ENCODE data around the gene IRAK4. TPM values are rescaled to one million over a fixed set of nuclear protein-coding genes. Genes with fewer than 3 reads are reported as not detected.

Gene IRAK4
- polyA plus RNA-seq, 1 donor, result 8.8 TPM

DNA sequence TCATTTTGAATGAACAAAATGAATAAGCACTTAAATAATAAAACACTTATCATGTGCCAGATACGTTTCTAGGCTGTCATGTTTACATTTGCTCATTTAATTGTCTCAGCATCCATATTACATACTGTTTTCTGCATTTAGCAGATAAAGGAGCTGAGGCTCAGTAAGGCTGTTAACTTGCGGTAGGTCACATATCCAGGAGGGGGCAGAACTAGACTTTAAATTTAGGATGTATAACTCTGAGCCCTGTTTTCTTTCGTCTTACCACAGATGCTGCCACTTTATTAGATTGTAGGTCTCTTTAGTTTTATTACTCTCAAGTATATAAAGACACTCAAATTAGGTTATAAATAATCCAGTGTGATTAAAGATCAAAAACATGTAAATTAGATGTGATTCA, 17.7 kb downstream of the IRAK4 start:
- peak; percentile 17 for DNase-seq

DNA sequence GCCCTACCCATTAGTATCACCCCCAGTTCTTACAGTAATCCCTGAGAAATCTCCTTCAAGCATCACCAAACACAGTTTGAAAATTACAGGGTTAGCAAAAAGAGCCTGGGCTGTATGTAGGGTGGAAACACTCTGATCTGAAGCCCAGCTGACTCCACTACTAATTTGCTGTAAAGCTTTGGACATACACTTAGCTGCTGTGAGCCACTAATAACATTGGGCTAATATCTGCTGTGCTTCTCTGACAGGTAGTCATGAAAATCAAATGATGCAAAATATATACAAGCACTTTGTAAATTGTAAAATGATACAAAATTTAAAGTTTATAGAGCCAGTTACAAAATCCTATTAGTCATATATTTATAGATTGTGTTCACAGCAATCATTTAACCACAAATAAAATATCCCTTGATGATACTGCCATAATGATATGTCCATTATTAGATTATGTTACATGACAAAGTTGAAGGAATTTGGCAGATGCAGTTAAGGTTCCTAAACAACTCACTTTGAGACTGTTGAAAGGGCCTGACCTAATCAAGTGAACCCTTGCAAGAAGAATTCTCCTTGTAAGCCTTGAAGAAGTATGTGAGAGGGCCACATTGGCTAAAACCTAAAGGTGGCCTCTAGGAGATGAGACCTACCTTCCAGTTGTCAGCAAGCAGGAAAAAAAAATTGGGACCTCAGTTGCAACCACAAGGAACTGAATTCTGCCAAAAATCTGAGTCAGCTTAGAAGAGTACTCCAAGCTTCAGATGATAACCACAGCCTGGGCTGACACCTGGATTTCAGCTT, 28.3 kb downstream of the IRAK4 start:
- DNase-seq, result no peak

DNA sequence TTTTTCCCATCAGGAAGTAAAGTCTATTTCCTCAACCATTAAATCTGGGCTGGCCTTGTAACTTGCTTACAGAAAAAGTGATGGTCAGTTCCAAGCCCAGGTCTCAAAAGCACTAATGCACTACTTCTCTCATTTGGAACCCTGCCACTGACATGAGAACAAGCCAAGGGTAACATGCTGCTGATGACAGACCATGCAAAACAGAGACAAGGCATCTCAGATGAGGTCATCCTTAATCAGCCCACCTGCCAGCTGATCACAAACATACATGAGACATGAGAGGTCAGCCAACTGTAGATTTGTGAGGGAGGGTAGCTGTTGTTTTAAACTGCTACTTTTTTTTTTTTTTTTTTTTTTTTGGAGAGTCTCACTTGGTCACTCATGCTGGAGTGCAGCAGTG, 31.2 kb downstream of the IRAK4 start:
- DNase-seq, result peak; percentile 28

DNA sequence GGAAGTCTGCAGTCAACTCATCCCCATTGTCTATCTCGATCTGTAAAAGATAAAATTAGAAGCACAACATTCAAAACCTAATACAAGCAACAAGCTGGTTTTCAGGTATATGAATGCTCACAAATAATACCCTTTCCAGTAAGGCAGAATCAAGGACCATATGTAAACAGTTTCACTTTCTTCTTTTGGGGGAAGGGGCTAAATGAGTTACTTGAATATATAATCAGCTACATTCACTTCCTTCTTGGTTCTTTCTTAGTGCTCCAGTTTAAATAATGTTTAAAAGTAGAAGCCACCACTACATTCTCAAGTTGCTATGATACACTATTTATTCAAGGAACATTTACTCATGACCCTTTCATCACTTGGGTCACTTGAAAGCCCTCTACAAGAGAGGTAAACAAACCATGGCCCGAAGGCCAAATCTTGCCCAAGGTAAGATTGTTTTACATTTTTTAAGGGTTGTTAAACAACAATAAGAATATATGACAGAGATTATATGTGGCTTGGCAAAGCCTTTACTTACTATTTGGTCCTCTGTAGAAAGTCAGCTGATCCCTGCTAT, 37.0 kb downstream of the IRAK4 start:
- DNase-seq, result no peak

DNA sequence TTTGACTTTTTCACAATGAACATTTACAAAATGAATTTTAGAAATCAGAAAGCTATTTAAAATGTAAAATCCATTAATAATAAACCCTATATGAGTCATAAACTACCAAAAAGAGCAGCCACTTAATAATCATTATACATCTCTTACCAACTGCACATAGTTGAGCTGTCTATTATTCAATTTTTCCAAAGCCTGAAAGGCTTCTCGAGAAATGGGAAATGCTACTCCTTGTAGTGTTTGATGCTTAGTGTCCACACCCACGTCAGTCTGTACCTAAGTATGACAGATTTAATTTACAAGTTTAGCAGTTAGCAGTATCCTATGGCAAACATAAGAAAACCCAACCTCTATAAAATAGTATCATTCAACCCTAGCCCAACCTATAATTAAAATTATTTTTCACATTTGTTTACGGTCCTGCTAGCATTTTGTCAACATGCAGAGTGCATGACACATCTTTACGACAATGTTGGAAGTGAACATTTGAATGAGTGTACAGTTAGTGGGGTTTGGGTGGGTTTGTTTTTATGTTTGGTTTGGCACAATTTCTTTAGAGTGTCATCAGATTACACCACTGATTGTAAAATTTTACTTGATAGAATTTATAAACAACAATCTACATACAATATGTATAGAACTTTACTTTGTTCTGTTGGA, 38.9 kb downstream of the IRAK4 start:
- no peak for DNase-seq

DNA sequence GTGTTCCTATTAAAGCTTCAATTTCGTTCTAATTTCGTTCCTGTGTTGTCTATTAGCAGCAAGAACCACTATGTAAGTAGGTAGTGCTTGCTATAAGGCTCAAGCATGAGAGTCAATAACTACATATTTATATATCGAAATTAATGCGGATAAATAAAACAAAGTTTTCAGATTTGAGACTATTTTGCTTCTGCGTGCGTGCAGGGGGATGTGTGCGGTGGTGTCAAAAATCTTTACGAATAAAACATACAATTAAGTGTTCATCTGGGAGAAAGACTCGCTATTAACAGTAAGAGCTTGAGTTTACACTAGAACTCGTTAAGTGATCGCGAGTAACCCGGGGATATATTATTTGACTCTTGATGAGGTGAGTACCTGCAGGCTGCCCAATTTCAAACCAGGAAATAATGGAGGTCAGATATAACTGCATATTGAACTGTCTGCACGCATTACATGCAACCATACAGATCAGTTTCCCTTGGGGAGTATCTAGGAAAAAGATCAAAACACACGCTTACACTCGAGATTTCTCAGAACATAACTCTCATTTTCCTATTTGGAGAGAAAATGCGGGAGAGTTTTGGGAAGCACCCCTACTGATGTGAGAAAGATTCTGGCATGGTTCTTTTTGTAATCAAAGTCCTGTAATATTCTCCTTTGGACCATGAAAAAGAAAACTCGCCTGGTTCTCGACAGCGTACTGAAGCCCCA, 46.6 kb downstream of the IRAK4 start:
- peak; percentile 3 for DNase-seq

DNA sequence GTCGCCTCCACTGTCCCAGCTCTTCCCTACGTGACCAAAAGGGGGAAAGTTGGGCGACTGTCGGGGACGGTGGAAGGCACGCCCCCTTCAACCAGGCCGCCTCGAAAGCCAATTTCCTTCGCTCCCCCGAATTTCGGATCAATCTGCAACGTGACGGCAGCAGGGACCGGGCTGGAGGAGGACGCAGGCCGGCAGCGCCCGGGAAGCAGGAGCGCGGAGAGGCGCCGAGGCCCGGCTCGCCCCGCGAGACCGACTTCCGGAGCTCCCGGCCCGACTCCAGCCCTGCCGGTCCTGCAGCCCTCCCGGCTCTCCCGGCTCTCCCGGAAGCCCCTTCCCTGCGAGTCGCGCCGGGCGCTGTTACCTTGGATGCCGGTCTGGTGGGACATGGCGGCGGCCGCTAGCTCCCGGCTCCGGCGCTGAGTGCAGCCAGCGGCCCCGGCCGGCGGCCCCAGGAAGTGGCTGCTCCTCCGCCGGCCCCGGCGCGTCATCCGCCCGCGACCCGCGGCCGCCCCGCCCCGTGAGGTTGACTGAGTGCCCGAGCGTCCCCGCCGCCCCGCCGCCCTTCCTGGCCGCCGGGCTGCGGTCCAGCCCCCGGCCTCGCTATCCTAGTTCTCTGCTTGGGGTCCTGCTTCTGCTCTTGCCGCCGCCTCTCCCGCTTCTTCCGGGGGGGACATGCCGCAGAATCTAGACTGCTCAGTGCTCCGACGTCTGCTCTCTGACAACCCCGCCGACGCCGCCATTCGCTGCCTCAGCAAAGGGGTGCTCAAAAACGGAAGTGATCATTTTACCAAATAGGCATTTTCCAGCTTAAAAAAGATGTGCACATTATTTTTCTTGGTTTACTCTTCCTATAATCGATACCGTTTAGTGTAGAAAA, 47.3 kb downstream of the IRAK4 start, which contains the start of gene TWF1:
TSS of gene TWF1 (minus strand) at position 458 of the 877 bp plus-strand sequence. CDS start at position 386, 72 bp downstream.
- DNase-seq, result peak; percentile 93

DNA sequence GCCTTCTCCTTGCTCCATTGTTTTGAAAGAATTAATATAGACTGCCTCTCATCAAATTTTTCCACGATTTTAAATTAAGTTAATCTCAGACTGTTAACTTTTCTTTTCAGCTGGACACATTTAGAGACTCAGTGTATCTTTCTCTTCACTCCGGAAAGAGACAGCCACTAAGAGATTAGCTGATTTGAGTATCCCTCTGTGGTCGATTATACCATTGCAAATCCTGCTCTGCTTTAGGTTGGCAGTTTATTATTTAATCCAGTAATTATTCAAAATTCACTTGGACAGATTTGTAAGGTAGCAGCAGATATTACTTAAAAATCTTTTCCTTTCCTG, 48.0 kb downstream of the IRAK4 start:
- DNase-seq, result no peak

DNA sequence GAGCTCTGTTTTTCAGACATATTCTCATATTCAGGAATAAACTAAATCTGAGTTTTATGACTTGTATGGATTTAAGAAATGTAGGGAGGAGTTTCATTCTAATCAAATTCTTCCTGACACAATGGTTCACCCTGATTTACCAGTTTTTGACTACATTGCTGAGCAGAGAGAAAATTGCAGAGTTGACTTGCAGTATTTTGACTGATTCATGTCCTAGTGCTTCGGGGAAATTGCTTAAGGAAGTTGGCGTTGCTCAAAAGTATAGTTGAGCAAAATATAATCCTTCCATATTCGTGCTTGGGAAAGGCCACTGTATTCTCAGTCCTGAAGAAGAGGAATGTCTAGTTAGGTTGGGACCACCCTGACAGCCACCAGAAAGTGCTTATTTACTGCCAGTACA, 48.6 kb downstream of the IRAK4 start:
- DNase-seq, result no peak

DNA sequence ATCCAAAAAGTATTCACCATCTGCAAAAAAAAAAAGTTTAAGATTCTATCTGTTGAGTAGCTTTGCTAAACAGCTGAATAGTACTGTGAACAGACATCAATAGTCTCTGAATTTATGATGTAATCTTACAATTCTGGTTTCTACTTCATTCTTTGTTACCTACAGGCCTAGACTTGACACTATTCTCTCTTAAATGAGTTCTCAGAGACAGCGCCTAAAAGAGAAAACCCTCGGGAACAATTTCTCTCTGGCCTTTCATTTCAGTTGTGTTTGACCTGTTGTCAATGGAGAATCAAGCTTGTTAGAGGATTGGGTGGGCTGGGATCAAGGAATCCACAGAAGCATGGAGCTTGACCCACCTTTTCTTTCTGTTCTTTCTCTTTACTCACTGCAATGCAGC, 53.3 kb downstream of the IRAK4 start:
- no peak for DNase-seq

DNA sequence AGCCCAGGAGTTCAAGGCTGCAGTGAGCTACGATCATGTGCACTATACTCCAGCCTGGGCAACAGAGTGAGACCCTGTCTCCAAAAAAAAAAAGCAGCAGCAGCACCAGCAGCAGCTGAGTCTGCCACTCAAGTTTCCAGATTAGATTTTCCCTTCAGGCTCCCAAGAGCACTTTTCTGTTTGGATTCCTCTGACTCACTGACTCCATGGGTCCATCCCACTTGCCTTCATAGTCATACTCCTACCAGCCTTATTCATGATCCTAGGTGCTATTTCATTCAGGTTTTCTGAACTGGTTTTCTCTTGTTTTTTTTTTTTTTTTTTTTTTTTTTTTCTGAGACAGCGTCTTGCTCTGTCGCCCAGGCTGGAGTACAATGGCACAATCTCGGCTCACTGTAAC, 54.2 kb downstream of the IRAK4 start:
- no peak for DNase-seq

DNA sequence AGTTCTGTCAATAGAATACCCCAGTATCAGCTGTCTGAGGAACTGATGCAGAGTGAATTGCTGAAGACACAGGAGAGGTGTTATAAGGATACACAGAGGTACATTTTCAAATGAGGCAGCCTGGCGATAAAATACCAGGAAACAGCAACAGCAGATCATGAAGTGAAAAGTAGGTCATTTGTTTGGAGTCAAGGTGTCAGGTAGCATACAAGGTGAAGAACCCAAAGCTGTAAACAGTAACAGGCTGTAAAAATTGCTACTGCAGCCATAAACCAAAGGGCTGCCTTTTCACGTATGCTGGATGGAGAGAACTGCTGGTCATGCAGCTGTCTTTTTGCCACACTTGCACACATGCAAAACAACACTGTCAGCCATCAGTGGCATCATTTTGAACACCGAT, 56.7 kb downstream of the IRAK4 start:
- DNase-seq, result no peak

DNA sequence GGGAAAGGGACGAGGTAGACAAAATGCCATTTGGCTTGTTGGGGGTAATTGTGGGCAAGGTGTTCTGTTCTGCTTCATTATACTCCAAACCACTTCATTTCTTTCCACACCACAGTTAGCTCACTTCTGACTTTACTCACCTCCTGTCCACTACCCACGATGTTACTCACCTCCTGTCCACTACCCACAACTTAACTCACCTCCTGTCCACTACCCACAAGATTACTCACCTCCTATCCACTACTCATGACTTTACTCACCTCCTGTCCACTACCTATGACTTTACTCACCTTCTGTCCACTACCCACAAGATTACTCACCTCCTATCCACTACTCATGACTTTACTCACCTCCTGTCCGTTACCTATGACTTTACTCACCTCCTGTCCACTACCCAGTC, 57.4 kb downstream of the IRAK4 start:
- no peak for DNase-seq

DNA sequence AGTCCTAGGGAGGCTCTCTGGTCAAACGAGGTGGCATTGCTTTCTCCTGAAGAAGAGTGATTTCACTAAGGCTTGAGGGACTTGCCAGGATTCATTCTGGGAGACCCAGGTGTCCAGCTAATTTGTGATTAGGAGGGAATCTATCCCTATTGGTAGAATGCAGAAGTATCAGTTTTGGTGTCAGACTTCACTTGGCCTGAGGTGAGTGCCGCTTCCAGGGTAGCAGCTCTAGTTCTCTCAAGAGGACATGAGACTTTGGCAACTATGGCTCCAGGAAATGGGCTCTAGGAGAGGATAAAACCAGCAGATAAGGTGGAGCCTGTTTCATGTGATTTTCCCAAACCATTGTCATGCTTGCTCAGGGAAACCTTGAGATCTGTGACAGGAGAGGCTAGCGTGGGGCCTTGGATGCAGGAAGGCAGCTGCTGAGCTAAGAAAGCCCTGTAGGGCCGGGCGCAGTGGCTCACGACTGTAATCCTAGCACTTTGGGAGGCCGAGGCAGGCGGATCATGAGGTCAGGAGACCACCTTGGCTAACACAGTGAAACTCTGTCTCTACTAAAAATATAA, 65.5 kb downstream of the IRAK4 start:
- DNase-seq, result no peak

DNA sequence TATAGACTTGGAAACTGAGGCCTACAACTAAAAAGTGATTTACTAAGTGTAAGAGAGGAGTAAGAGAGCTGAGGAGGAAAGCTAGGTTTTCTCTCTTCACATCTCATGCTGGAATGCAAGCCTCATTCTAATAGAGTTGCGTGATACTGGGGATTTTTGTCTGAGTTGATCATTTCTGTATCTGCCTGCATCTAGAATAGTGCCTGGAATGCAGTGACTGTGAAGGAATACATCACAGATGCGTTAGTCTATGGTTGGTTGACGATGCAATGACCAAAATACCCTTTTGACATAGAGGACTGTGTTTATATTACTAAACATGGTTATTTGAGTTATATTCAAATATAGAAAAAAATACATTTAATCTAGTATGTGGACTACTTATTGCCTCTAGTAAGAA, 67.9 kb downstream of the IRAK4 start:
- no peak for DNase-seq

DNA sequence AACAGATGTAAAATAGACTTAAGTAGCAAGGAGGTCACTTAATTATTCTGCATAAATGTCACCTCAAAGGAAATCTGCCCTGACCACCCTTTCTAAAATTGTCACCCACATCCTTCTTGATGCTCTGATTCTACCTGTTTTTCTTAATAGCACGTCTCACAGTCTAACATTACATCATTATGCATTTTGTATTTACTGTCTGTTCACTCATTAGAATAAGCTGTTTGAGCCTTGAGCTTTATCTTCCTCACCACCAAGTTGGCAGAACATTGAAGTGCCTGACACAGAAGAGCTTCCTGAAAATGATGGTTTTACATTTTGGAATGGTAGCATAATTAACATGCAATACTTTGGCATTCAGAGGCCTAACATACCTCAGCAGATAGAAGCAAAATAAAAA, 68.3 kb downstream of the IRAK4 start:
- DNase-seq, result no peak

DNA sequence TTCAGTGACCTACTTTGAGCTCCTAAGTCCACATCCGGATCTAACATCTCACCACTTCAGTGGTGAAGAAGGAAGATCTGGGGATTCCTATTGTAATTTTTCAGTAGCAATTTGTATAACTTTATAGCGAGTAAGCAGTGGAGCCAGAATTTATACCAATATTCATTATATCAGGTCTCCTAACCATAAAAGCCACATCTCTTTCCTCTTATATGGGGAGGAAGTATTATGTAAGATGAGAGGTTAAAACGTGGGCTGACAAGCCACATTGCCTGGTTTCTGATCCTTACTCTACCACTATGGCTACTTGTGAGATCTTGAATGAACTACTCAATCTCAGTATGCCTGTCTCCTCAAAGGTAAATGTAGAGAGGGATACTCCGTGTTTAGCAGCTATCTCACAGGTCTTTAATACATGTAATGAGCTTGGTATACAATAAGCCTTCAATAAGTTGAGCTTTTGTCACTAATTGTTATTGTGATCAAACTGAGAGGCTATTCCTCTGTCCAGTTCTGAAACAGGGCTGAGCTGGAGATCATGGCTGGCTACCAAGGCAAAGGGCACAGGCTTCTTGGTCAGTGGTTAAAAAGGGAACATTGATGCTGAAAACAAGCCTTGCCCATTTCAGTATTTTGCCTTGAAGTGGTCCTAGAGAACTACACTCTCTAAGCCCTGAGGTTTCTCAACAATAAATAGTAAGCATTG, 73.9 kb downstream of the IRAK4 start:
- no peak for DNase-seq

DNA sequence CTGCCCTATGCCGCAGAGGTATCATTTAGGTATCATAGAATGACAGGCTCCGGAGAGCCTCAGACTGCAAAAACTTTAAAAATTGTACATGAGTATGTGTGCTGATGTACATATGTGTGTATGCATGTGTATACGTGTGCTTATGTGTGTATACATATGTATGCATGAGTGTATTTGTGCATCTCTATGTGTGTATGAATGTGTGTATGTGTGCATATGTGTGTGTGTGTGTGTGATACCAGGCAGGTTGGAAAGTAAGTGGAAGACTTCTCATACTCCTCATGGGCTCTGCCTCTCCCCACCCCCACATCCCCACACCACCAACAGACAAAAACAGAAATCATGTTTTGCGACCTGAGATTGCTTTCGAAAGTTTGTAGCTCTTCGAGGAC, 76.5 kb downstream of the IRAK4 start:
- no peak for DNase-seq

DNA sequence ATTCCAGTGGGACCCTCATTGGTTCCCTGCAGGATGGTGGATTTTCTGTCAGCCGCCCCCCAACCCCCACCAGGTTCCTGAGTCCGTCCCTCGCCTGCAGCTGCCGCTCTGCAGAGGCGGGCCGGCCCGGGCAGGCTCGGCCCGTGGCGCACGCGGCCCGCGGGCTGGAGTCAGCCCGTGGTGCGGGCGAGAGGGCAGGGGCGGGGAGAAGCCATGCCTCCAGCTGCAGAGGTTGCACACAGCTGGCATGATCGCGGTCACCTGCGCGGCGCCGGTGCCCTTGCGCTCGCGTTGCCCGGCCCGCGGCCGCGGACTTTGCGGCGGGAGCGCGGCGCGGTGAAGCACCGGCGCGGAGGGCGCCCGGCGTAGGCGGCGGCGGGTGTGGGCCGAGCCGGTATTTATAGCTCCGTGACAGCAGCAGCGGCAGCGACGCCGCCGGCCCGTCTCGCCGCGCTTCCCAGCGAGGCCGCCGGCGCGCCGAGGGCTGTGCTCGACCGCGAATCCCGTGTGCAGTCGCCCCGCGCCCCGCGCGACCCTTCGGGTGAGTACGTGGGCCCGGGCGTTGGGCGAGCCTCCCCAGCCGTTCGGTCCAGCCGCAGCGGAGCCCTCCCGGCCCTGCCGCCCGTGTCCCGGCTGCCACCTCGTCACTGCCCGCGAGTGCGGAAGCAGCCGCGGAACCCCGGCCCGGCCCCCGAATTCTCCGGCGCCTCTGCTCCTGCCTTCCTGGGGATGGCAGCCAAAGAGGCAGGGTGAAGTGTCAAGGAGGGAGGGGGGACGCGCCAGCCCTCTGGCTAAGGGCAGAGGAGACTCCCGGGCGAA, 77.1 kb downstream of the IRAK4 start, which contains the start of gene TMEM117:
TSS of gene TMEM117 (plus strand) at position 426 of the 819 bp plus-strand sequence.
- peak; percentile 75 for DNase-seq

DNA sequence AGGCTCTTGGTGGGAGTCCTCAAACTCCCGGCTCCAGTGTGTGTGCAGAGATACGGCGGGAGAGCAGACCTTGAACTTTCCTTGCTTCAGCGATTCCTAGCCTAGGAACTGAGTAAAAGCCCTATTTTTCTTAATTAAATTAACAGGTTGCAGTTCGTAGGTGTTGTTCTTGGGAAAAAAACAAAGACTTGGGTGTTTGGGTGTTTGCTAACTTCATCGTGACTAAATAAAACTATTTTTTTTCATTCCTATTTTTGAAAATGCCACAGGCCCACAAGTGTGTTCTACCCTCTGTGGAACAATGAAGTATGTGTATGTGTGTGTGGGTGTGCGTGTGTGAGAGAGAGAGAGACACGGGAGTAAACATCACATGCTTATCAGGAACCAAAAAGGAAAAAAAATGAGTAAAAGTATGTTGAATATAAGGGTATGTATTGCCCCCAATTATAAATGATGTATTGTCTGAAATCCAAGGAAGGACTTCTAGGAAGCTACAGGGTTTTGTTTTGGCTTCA, 77.8 kb downstream of the IRAK4 start:
- DNase-seq, result peak; percentile 26
